NCI-H2227 treated with DMSO at 0.1 percent for 48 hours (cell line): Measurements from ENCODE around the gene ZCCHC9.
"Not testable (repeated sequence)": the region's sequence is repeated elsewhere in the genome, so short reads cannot be mapped to it uniquely, and the experiment has no call there.

Experiments used
- DNase-seq: peaks from one replicate; lab custom pipeline; 2025; lab: John Stamatoyannopoulos, UW

Gene ZCCHC9

DNA sequence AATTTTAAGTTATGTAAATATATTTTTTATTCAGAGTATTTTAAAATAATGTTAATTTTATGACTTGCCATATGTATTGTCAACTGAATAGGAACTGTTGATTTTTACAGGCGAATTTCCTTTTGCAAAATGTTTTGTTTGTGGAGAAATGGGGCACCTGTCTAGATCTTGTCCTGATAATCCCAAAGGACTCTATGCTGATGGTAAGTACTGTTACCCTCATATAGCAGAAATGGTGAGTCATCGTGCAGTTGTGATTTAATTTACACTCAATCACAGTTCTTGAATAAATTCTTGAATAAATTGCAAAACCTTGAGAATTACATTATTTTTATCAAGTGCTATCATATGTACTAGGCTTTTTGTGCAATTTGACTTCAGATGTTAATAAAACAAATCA, 7.4 kb downstream of the ZCCHC9 start:
- DNase-seq = no peak

DNA sequence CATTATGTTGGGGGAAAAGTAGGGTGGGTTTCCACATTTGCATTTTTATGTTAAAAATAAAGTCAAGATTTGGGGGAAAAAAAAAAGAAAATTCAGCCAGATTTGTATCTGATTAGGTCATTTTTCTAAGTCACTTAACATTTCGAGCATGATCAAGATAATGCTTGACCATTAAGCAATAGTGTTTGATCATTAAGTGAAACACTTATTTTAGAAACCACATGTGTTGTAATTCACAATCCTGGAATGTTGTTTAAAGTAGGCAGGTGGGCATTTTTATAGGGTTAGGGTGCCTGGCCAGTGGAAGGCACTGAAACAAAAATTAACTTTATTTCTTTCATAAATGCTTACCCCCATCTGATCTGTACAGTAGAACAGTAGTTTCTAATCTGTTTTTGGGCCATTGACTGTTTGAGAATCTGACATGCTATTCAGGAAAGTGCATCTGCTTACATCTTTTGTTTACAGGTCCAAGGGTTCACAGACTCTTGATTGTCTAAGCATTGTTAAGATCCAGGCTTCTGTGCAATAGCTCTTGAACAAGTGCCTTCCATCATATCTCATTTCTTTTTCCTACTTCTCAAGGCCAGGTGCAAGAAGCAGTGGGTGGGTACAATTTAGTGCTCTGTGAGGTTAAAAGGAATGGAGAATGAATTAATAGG, 9.1 kb downstream of the ZCCHC9 start:
- no peak for DNase-seq

DNA sequence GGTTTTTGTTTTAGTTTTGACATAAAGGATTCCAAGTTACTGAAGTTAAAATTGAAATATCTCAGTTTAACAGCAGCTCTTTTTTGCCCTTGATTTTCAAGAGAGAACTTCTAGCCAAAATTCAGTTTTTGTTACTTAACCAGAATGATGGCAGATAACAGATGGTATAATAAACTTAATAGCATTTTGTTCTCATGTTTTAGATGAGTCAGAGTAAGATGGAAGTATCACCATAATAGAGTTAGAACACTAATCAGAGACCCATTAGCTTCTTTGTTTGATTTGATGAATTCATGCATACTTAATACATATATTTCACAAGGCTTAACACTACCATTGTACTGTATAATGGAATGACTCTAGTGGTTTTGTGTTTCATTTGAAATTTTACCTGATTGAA, 11.9 kb downstream of the ZCCHC9 start:
- DNase-seq = no peak

DNA sequence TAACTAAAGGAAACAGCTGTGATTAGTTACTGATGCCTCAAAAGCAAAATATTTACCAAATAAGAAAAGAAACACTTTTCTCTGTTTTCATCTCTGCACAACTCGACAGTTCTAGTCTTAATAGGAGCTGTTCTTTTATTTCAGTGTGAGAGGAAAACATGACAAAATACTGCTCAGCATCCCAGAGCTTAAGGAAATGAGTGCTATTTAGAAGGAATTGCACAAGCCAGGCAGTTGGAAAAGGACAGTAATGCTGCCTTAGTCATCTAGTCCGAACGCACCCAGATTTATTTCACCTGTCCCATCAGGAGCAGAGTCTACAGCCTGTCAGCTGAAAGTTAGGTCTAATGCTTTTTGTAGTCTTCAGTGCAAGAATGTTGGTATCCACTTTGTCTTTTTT, 12.3 kb downstream of the ZCCHC9 start:
- DNase-seq = no peak

DNA sequence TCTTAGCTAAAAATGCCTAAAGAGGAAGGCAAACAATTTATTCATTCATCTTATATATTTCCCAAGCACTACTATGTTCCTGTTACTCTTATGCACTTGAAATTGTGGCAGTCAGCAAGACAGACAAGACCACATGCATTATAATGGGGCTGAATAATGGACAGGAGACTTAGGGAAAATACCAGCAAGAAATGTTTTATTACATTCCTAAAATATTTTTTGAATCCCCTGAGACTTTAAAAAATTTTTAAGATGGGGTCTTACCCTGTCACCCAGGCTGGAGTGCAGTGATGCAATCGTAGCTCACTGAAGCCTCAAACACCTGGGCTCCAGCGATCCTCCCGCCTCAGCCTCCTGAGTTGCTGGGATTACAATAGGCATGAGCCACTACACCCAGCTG, 13.2 kb downstream of the ZCCHC9 start:
- DNase-seq = no peak

DNA sequence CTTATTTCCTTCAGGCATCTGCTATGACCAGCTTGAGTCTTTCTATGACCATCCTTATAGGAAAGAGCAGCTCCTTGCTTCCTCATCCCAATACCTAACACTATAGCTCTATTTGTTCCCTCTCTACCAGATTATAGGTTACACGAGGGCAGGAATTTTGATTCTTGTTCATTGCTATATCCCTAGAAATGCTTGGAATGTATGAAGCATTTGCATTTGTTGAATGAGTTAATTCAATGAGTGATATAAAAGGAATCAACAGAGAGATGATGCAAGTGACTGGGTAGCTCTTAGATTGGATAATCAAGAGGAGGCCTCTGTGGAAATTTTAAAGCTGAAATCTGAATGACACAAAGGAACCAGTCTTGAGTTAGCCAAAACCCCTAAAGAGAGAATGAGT, 13.9 kb downstream of the ZCCHC9 start:
- DNase-seq = no peak

DNA sequence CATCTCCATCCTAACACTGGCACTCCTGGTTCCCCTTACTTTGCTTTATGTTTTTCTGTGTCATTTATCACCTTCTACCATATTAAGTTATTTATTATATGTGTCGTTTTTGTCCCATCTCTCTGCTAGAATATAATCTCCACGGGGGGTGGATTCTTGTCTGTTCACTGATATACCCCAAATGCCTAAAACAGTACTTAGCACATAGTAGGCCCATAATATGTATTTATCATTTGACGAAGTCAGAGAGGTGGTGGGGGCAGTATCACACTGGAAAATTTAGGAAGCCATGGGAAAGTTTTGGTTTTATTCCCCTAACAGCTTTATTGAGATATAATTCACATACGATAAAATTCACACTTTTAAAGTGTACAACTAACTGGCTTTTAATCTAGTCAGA, 14.4 kb downstream of the ZCCHC9 start:
- DNase-seq = no peak

DNA sequence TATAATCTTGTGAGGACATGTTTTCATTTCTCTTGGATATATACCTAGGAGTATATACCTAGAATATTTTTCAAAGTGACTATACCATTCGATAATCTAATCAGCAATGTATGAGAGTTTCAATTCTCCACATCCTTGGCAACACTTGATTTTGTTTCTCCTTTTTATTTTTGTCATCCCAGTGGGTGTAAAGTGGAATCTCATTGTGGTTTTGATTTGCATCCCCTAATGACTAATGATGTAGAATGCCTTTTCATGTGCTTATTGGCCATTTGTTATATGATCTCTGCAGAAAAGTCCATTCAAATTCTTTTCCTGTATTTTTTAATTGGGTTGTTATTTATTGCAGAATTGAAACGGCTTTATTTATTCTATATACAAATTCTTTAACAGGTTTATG, 15.2 kb downstream of the ZCCHC9 start:
- no peak for DNase-seq

DNA sequence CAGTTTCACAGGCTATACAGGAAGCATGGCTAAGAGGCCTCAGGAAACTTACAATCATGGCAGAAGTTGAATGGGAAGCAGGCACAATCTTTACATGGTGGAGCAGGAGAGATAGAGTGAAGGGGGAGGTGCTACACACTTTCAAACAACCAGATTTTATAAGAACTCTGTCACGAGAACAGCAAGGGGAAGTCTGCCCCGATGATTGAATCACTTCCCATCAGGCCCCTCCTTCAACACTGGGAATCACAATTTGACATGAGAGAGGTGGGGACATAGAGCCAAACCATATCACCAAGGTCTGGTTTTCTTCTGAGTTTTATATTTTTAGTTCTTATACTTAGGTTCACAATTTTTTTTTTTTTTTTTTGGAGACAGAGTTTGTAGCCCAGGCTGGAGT, 16.1 kb downstream of the ZCCHC9 start:
- DNase-seq = no peak

DNA sequence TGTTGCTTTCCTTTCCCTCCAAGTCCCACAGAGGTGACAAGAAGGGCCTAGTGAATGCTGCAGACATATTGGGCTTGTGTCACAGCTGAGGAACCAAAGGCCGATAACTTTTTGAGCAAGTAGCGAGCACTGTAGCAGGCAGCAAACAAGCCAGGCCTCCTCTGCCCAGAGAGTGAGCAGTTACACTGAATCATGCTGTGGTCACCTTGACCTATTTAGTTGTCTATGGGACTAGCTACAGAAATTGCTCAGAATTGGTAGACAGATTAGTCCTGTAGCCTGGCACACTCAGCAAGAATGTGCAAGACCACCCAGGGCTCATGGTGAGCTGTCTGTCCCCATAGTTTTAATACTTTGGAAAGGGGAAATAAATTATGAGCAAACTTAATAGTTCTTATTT, 25.2 kb downstream of the ZCCHC9 start:
- DNase-seq = no peak

DNA sequence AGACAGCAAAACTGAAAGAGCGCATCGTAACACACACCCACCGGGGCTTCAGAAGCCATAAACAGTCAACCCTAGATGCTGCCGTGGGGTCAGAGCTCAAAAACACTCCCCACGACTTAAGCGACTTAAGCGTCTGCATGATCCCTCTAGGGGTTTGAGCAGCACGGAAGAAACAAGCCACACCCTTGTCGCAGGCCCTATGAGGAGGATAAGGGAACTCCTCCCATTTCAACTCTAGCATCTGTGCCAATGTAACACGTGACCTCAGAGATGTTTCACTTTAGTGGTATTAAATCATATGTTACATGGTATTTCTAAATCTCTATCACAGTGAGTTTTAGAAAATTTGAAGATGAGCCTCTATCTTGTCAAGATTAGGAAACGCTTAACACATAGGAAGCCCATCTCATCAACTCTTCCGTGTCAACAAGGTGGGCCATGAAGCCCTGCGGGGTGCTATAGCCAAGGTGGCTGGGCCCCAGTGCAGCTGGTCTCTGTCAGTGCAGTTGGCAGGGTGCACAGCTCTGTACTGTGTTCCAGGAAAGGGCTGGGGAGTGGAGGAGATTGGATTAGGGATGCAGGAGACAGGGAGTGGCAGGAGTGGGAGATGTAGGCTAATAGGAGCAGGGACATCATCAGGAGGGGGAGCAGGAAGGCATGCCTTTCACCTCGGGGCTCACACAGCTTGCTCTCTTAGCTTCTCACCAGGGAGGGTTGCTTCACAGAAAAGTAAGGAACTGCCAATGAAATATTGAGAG, 33.1 kb downstream of the ZCCHC9 start:
- DNase-seq = no peak

DNA sequence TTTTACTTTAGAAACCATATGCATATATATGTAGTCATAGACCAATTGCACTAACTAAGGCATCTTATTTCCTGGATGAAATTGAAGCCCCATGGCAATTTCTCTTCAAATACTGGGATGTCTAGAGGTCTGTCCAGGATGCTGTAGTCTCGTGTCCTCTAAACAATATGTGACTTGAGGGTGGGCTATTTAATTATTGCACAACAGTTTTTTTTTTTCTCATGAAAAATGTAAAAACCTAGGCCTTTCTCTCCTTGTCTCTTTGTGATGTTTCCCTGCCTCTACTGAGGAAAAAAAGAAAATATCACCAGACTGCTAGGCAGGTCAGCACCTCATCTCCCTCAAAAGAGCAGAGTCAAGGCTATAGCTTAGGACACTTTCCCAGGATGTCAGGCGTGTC, 34.6 kb downstream of the ZCCHC9 start:
- no peak for DNase-seq

DNA sequence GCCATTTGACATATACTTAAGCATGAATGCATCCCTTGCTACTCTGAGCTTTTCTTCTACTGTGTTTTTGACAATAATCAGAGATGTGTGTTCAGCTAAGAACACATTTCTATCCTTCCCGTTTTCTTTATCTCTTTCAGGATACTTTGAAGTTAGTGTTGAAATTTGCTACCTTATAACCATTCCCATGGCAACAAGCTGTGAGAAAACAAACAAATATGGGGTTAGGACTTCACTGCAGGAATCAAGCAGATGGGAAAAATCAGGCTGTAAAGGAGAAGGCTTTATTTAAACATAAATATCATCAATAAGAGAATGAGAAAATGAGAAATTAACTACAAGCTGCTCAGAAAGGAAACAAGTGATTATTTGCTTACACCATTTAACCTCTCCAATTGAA, 35.2 kb downstream of the ZCCHC9 start:
- no peak for DNase-seq

DNA sequence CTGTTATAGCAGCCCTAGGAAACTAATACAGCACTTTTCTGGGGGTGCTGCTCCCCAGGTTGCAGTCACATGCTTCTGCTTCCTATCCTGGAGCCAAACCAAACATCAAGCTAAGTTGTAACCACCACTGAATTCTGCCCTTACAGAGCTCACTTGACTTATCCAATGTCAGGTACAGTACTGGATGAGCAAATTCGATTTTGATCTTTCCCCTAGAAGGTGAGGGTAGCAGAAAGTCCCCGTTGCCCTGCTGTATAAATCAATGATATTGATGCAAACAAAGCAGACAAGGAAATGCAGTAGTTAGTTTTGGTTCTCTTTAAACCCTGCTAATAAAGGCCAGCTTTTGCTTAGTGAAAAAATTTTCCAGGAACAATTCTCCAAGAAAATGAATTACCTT, 36.4 kb downstream of the ZCCHC9 start:
- DNase-seq = no peak

DNA sequence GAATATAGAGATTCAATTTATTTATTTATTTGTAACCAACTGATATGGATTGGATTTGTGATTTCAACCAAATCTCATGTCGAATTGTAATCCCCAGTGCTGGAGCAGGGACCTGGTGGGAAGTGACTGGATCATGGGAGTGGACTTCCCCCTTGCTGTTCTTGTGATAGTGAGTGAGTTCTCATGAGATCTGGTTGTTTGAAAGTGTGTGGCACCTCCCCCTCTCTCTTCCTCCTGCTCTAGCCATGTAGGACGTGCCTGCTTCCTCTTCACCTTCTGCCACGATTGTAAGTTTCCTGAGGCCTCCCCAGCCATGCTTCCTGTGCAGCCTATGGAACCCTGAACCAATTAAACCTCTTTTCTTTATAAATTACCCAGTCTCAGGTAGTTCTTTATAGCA, 36.8 kb downstream of the ZCCHC9 start:
- DNase-seq = not testable (repeated sequence)

DNA sequence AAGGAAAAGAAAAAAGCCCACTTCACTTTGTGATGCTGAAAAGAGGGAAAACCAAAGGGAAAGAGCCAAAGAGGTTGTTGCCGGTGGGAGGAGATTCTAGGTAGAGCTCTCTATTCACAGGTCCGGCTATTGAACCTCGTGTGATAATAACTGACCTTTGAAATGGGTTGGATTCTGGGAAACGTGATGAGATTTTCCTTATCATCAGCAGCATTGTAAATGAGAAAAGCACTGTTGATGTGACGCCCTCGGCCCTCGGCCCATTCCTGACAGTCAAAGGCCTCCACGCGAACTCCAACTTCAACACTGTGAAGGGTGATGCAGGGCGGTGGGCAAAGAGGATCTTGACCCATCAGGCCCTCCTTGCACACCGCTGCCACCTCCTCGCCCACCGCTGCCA, 43.3 kb downstream of the ZCCHC9 start:
- no peak for DNase-seq

DNA sequence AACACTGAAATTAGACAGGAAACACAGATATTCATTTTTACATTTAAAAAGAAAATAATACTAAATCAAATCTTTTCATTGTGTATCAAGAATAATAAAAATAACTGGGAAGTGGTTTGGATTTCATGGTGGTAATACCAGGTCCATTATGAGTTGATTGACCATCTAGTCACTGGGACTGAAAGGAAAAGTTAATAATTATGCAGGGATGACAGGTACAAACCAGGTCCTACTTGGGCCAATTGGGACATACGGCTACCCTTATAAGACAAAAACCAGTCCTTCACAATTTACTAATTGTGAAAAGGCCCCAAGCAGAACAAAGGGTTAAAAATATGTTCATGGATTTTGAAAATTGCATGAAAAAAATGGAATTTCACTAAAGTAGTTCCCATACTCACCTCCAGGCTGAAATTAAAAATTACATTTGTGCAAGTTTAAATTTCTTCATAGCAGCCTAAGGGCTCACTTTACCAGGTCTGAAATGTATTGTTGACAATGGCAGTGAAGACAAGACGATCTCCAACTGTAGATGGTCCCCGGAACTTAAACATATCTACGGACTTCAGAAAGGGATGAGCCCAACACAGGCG, 44.1 kb downstream of the ZCCHC9 start:
- no peak for DNase-seq

DNA sequence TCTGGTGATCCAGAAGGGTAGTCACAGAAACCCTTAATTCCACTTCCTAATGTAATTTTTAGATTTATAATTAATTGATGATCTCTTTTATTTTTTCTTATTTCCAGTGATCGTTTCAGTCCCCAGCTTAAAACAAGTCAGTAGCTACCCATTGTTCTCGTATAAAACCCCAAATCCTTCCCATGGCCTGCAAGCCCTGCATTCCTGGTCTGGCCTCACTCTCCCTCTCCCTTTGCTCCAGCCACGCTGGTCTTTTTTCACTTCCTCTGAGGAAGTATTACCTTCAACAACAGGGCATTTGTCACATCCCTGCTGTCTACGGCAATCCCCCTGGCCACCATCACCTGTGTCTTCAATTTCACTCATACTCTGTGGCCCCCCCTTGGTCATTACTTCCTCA, 47.8 kb downstream of the ZCCHC9 start:
- no peak for DNase-seq

DNA sequence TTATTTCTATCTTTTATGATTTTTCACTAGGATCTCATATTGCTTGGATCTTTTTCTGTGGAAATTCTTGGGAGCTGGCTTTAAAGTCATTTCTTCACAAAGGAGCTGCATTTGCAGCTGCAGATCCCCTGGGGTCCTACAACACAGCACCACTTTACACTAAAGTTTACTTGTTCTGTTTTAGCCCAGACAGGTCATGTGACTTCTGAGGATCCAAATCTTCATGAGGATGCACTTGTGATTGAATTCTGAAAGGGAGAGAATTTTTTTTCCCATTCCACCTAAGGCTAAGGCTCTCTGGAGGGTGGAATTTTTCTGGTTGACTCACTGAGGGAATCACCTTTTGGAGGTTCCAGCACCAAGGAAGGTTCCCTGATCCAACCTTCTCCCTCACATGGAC, 49.1 kb downstream of the ZCCHC9 start:
- no peak for DNase-seq

DNA sequence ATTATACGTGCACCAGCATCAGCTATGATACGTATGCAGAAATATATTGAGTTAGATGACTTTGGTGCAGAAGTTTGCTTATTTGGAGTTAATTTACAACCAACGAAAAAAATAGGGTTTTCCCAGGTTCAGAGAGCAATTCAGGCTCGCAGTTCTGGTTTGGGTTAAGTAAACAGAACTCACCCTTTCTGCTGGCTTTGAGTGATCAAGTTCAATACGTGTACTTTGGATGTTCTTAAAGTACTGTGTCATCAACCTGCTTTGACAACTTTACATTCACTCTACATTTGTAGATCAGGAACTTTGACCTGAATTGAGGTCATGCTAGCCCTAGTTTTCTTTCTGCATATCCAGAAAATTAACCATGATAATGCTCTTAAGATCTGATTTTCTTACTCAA, 51.8 kb downstream of the ZCCHC9 start:
- no peak for DNase-seq

DNA sequence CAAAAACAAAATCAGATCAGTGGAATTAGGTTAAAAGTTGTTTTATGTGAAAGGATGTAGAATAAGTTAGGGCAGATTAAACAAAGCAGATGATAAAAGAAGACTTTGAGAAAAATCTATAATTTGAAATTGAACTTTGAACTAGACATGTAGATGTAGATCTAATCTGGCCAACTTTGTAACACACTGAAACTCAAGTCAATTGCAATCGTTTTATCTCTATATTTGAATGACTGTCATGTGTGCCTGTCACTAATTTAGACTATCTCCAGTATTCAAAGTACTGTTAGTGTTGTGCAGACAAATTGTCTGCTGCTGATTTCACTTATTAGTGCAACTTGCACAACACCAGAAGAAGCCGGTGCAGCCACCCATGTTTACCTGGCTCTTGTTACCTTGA, 52.7 kb downstream of the ZCCHC9 start:
- DNase-seq = no peak

DNA sequence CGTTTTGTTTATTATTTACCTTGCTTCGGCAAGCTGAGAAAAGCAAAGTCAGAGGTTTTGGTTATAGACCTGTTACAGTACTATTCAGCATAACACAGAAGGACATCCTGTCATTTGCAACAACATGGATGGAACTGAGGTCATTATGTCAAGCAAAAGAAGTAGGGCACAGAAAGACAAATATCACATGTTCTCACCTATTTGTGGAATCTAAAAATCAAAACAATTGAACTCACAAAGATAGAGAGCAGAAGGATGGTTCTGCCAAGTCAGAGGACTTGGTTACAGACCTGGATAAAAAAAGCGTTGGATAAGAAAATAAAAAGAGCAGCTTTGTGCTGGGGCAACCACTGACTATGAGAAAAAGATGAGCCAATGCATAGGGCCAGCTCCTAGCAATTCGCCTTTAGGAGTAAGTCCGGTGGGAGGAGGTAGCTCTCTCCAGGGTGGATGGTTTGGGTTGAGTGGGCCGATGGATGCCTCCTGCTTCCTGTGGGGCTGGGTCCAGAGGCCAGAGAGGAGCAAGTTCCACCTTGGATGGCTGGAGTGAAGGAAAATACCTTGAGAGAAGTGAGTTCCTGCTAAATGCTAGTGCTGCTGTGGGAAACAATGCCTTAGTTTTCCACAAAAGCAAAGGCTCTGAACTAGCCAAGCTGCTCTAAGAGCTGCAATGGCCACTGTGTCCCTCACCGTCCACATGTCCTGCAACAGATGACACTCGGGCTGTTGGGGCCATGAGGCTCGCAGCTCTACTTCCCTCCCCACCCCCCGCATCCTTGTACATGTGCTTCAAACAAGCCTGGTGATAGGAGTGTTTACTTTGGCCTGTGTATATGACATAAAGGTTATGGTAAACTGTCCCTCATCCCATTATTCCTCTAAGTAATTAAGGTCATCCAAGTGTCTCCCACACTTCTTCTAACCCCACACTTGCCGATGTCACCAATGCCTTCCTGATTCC, 54.2 kb downstream of the ZCCHC9 start:
- DNase-seq = no peak
